ENCODE results near the gene UBE2E2.
"Not testable (repeated sequence)": the region's sequence is repeated elsewhere in the genome, so short reads cannot be mapped to it uniquely, and the experiment has no call there.

UBE2E2 gene

DNA sequence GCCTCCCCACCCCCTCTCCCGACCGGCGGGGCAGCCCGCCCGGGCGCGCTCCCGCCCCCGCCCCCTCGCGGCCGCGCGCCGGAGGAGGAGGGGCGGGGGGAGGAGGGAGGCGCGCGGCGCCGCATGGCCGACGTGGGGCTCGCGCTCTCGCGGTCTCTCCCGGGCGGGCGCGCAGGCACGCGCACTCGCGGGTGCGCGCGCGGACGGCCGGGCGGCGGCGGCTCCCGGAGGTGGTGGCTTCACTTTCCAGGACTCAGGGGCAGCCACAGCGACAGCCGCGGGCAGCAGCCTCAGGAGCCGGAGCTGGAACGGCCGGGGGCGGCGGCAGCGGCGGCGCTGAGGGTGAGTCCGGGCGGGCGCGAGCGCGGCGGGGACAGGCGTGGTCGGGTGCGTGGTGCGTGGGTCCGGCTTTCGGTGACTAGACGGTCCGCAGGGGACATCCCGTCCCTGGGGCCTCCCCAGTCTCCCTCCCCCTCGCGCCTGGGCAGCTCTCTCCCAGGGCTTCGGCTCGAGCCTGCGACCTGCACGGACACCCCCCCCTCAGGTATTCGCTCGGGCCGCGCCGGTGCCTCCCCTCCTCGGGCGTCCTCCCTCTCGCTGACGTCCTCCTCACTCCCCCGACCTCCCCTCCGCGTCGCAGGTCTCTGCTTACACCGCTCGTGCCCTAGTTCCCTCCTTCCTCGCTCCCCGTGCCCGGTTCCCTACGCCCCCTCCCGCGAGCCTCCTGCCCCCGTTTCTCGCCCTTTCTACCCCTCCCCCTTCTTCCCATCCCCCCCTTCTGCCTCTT is at the start of gene UBE2E2:
Gene UBE2E2 (plus strand): TSS at position 407 of the 787 bp plus-strand sequence.
- DNase-seq (ENCODE audit: low spot score): no peak

DNA sequence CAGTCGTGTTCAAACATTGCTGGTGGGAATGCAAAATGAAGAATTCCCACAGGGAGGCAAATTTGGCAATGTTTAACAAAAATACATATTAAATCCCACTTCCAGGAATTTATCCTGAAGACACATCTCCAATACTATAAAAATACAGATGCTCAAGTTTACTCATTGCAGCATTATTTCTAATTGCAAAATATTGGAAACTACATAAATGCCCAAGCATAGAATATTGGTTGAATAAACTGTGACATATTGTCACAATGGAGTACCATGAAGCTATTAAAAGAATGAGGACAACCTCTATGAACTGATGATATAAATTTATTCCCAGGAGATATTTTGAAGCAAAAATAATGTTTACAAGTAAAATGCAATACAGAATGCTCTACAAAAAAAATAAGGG is 49.7 kb upstream of the UBE2E2 start:
- no peak for DNase-seq (ENCODE audit: low spot score)

DNA sequence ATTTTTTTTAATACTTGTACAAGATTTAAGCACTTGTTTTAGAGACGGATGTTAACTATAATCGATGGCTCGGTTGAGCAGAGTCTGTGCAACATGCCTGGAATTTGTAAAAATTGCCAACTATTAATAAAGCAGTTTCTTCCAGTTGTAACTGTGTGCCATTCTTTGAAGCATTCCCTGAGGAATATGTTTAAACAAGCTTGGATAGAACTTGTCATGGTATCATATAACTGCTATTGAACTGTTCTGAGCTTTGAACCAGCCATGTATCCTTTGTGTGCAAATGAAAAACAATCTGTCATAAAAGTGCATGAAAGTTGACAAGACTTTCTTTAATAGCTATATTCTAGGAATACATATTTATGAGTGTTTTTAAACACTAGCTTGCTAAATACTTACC is 45.8 kb upstream of the UBE2E2 start:
- DNase-seq (ENCODE audit: low spot score): no peak

DNA sequence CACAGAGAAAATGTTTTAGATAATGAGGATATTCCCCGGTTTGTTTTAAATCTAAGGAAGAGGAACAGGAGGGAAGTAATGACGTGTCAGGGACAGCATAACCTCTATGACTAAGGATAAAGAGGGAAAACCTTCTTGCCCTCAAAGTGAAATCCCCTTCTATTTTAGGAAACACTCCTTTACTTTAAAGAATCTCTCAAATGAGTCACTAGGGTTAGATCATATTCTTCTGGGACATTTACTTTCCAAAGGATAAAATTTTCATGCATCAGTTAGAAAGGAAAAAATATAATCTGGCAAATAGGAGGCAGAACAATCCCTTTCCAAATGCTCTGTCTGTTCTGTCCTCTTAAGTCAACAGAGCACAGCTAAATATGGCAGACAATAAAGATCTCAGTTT is 43.2 kb upstream of the UBE2E2 start:
- DNase-seq (ENCODE audit: low spot score): no peak

GRCh38 chr3:23161308-23161707 is 41.8 kb upstream of the UBE2E2 start:
- no peak for DNase-seq (ENCODE audit: low spot score)

- DNase-seq (ENCODE audit: low spot score): no peak
These were observed 41.1 kb upstream of the UBE2E2 start for GRCh38 chr3:23161896-23162570.

- no peak for DNase-seq (ENCODE audit: low spot score)
These were observed 40.2 kb upstream of the UBE2E2 start for GRCh38 chr3:23162934-23163333.

GRCh38 chr3:23164746-23165145 is 38.4 kb upstream of the UBE2E2 start:
- DNase-seq (ENCODE audit: low spot score): no peak

- DNase-seq (ENCODE audit: low spot score): no peak
These were observed 37.6 kb upstream of the UBE2E2 start for GRCh38 chr3:23165571-23165970.

GRCh38 chr3:23166276-23166675 is 36.9 kb upstream of the UBE2E2 start:
- no peak for DNase-seq (ENCODE audit: low spot score)

DNA sequence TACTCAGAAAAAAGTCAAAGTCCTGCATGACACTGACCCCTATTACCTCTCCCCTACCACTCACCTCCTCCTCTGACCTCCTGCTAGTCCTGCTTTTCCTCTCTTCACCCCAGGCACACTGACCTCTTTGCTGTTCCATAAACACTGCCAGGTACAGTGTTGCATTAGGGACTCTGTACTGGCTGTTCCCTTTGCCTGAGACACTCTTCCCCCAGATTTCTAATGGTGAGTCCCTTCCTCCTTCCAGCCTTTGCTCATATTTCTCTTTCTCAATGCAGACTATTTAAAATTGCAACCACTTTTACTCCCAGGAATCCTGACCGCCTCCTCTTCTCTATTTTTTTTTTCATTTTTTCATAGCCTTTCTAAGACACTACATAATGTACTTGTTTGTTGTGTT is 36.3 kb upstream of the UBE2E2 start:
- no peak for DNase-seq (ENCODE audit: low spot score)

- no peak for DNase-seq (ENCODE audit: low spot score)
These were observed 33.6 kb upstream of the UBE2E2 start for GRCh38 chr3:23169551-23169950.

DNA sequence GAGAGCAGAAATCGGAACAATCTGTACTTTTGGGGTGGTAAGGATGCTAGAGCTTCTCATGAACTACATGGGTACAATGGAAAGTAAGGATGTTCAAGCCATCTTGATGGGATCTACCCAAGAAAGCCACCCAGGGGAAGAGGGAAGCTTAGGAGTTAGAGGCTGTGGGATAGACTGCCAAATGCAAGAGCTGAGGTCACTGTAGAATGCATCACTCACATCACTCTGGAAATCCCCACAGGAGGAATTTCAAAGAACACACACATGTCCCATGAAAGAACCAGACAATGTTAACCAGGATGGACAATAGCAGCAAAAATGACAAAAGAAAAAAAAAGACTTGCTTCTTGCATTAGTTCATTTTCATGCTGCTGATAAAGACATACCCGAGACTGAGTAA is 32.8 kb upstream of the UBE2E2 start:
- no peak for DNase-seq (ENCODE audit: low spot score)

- no peak for DNase-seq (ENCODE audit: low spot score)
These were observed 31.1 kb upstream of the UBE2E2 start for GRCh38 chr3:23172059-23172458.

- DNase-seq (ENCODE audit: low spot score): no peak
These were observed 28.6 kb upstream of the UBE2E2 start for GRCh38 chr3:23174426-23175039.

DNA sequence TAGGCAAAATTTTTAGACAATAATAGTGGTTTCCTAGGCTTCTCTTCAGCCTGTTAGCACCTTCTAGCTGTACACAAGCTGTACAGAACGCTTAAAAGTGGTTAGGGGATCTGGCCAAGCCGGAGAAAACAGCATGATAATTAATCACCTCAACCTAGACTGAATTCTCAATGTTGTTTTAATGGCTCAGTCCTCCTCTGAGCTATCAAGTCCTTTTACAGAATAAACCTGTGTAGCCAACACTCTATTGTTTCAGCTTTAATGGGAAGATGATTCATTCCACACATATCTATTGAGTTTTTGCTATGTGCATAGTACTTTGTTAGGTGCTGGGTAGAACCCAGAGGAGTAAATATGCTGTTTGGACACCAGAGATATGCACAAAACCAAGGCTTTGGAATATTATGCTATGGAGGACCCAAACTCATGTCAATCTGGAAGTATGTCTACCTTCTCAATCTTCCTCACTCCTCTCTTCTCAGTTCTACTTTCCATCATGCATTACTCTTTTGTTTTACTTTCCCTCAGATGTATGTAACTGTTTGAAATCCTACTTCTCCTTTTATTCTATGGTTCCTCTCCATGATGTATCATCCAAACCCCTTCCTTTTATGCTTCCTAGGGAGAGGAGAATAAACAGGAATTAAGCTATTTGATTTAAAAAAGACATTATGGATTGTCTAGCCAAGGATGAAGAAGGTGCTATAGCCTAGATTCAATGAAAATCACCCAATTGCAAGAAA is 27.6 kb upstream of the UBE2E2 start:
- DNase-seq (ENCODE audit: low spot score): no peak

- not testable (repeated sequence) for DNase-seq (ENCODE audit: low spot score)
These were observed 26.3 kb upstream of the UBE2E2 start for GRCh38 chr3:23176839-23177238.

DNA sequence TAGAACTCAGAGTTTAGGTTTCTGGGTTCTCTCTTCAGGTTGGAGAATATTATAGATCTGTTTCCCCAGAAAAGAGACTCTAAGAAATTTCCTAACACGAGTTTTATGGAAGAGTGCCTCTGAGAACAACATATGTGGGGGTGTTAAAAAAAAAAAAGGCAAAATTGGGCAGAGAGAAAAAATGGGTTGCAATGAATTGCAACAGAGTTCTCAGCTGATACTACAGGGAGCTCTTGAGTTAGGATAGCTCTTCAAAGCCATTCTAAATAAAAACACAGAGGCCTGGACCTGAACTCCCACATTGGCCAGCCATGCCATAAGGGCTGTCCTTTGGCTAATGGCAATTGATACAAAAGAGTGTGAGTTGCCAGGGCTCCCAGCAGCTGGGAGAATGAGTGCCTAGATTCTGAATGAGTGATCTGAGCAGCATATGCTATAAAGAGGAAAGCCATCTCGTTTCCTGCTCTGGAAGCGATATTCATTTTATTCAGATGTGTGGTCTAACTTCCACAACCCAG is 20.1 kb upstream of the UBE2E2 start:
- DNase-seq (ENCODE audit: low spot score): no peak

DNA sequence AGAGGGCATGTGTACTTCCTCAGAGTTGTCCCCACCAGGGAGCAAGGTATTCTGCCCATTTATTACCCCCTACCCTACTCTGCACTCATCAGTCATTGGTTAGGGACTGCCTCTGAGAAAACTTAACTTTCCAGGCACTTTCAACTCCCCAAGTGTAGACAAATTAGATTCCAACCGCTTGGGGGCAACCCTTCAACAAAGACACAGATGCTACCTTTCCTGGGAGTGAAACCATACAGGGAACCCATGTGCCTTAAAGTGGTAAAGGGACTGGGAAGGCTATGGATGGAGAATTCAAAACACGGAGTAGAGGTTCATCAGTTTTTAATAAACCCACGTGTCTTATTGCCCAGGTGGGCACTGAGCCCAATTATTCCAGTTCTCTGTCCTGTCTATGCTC is 19.4 kb upstream of the UBE2E2 start:
- no peak for DNase-seq (ENCODE audit: low spot score)

- no peak for DNase-seq (ENCODE audit: low spot score)
These were observed 17.3 kb upstream of the UBE2E2 start for GRCh38 chr3:23185861-23186260.

DNA sequence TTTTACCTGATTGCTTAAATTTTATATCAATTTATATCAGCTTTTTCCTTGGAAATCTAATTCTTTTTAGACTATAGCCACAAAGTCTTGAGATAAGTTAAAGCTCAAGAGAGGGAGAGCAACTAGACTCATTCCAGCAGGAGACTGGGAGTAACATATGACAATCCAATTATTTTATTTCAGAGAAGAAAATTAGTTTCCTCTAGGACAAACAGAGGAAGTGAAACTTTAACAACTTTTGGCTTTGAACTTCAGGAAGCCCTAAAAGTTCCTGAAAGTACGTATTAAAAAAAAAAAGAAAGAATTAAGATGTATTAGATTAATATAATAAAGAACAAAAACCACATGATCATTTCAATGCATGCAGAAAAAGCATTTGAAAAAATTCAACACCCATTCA is 13.9 kb upstream of the UBE2E2 start:
- no peak for DNase-seq (ENCODE audit: low spot score)

GRCh38 chr3:23192816-23193215 is 10.3 kb upstream of the UBE2E2 start:
- DNase-seq (ENCODE audit: low spot score): no peak
